GM19397 (cell line): ENCODE data around the gene MBP.
A peak's percentile ranks its signal among the peaks of the same experiment; 100 is the strongest.
"Not testable (repeated sequence)": the region's sequence is repeated elsewhere in the genome, so short reads cannot be mapped to it uniquely, and the experiment has no call there.

Experiments used
- ATAC-seq: cut with Tn5 transposase; IDR thresholded peaks from one replicate; pipeline ENCODE4 v1.9.1; 2021; ENCODE audit warnings: mild to moderate bottlenecking, moderate library complexity; ENCODE audit not compliant: unreplicated experiment

The MBP gene

GRCh38 chr18:76994086-76994654 lies 138.4 kb downstream of the MBP start:
- ATAC-seq = no peak

DNA sequence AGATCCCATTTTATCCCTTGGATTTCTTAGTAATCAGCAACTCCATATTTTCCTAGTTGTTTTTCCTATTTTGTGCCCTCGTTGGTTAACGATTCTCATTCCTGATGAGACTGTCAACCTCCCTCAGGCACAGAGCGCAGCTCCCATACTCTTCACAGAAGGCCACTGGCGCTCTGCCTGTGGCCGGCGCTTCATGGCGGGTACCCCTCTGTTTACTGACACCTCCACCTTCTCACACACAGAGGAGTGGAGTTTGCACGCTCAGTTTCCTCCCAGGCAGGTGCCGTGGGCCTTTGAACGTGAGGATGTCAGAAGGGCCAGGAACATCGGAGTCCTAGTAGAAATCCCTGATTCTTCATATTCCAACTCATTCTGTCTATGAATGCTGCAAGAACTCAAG lies 139.0 kb downstream of the MBP start:
- no peak for ATAC-seq

DNA sequence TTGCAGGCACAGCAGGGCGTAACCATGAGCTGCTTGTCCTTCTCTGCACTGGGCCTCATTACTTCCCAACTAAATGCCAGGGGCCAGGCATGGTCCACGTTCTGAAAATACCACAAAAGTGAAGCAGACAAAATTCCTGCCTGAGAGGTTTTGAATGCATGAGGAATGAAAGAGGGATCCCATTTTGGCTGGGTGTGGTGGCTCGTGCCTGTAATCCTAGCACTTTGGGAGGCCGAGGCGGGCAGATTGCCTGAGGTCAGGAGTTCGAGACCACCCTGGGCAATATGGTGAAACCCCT lies 139.5 kb downstream of the MBP start:
- ATAC-seq = no peak

DNA sequence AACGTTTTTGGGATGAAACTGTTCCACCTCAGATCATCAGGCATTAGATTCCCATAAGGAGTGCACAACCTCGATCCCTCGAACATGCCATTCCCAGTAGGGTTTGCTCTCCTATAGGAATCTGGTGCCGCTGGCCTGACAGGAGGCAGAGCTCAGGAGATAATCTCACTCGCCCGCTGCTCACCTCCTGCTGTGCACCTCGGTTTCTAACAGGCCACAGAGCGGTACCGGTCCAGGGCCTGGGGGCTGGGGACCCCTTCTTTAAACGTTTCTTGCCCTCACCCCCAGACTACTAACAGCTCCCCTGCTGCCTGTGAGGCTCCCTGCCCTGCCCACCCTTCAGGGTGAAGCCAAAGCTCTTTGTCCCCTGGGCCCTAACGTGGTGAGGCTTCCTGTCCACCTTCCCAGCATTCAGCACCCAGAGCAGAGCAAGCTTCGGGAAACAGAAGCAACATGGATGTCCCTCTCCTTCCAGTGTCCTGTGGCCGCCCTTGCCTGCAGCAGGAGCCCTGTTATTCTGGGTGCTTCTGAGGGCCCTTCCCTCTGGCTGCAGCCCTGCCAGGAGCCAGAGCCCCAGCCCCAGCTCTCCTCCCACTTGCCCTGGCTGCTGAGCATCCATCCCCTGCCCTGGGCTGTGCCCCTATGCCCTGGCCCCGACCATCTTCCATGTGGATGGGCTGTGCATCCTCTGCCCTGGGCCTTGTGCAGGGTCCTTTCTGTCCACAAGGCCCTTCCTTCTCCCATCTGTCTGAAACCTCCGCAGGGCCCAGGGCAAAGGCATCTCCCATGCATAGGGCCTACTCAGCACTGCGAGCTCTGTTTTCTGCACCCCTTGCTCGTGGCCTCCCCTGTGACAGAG lies 140.1 kb downstream of the MBP start:
- ATAC-seq = no peak

DNA sequence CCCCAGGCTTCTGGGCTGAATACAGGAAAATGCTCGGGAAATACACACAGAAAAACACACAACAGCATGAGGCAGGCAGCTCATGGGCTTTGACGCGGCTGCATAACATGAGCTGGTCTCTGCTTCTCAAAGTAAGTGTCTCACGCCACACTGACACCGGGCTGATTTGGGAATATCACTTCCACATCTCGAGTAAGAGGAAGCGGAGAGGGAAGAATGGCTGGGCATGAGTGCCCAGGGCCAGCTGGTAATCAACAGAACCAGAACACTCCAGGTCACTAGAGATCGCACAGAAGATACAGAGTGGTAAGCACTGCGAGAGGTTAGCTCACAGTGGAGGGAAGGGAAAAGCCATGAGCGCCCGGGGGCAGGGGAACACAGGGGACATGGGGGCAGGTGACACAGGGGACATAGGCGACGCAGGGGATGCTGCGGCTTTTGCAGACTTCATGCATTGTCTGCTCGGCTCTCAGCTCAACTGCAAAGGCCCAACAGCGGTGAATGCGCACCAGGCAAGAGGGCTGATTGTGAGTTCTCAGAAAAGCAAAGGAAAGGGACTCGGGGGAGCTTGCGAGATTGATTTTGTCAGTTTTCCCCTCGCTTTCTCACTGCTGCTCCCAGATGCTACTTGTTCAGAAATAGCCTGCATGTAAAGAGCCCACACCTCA lies 141.4 kb downstream of the MBP start:
- ATAC-seq = no peak

DNA sequence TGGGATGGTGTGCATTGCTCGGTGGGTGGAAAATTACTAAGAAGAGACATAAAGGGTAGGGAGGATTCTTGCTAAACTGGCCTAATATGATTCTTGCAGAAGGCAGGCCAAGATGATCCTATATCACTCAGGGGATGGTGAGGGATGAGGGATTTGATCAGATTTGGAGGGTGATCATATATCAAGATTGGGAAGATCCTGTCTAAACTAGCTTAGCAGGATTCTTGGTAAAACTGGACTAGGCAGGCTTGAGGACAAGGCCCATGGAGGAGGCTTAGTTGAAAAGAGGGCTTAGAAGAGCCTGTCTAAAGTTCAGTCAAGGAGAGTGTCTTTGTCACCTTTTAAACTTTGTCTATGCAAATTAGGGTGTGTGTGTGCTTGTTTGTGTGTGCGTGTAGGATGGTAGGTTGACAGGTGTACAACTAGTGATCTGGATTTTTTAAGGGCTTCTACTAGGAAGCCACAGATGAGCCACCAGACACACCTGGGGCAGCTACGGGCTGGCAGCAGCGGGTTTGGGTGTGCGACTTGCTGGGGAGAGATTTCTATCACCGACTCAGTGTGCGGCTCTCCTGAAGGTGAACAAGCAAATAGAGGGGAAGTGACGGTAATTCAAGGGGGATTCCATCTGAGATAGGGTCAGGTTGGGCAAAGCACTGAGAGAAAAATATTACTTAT lies 142.1 kb downstream of the MBP start:
- not testable (repeated sequence) for ATAC-seq

GRCh38 chr18:76989647-76990190 lies 142.9 kb downstream of the MBP start:
- no peak for ATAC-seq

- ATAC-seq = no peak
Measured at GRCh38 chr18:76988827-76989646, 143.5 kb downstream of the MBP start.

DNA sequence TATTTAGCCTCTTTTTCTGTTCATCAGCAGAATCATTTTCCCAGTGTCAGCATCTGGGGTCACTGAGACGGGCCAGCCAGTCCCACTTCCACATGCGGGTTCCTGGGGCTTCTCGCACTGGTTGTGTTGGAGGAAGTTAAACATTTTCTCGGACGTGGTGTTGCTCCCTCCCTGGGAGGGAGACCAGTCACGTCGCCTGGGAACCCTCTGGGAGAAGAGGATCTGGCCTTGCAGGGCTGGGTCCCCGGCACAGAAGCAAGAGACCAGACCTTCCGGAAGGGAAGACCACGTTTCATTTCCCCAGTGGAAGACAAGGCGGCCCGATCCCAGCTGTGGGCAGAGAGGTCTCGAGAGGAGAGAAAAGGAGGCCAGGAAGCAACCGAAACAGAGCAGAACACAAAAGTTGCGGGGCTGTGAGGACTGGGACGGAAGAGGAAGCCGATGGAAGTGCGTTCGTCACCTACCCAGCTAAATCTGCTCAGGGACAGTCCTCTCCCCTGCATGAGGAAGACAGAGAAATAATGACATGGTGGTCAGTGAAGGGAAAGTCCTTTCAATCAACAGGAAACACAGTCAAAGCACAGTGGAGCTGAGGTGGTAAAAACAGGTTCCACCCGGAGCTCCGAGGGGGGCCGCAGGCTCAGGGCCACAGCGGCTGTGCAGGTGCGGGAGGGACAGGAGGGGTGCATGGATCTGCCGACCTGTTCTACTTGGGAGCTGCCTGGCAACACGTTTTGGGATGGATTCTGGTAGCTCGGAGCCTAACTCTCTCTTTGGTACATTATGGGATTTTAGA lies 144.4 kb downstream of the MBP start:
- ATAC-seq = no peak

DNA sequence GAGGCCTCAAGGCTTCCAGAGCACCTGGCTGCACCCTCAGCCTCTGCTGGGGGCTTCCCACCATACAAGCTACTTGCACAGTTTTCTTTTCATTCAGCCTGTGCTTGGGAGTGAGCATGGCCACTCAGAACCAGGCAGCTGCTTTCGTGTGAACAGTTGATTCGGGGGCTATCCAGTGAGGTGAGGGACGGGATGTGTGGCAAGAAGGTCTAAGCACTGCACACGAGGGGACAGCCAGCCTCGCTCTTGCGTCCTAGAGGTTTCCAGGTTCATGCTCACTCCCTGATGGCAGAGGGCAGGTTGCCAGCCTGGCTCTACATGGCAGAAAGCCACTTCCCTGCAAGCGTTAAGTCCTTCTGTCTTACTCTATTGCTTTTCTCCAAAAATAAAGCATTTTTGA lies 146.2 kb downstream of the MBP start:
- no peak for ATAC-seq

- ATAC-seq = no peak
Measured at GRCh38 chr18:76985951-76986236, 146.7 kb downstream of the MBP start.

- no peak for ATAC-seq
Measured at GRCh38 chr18:76985156-76985950, 147.2 kb downstream of the MBP start.

DNA sequence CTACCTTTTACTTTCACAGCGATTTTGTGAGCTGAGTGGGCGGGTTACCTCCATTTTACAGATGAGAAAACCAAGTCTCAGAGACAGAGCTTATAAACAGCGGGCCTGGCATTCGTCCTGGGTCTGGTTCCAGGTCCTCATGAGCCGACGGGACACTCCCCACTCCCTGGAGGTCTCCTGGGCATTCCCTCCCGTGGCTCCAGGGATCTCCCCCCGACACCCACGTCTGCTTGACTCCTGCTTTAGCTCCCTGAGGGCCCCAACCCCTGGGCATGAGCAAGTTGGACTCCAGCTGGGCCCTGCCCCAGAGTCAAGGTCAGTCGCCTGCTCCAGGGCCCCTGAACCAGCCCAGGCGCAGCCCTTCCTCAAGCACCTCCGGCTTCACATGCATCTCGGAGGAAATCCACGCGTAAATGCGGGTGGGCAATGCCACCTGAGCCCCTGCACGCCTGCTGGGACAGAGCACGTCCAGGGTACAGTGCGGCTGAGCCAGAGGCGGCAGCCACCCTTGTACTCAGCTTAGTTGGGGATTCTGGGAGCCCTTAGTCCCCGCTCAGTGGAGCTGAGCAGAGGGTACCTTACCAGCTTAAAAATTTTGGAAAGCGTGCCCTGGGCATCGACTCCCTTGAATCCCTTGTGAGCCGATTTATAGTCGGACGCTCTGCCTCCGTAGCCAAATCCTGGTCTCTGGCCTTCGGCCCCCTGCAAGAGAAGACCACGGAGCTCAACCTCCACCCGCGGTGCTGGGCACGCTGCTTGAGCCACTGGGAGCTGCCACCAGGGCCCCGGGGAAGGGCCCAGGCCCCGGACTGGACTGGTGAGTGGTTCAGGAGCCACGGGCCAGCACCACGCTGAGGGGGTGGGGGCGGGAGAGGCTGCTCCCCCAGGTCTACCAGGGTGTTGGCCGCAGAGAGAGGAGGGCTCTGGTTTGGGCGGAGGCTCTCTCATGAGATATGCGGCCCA lies 148.1 kb downstream of the MBP start:
- ATAC-seq = no peak

- no peak for ATAC-seq
Measured at GRCh38 chr18:76983613-76984051, 149.0 kb downstream of the MBP start.

GRCh38 chr18:76982841-76983583 lies 149.6 kb downstream of the MBP start:
- peak; percentile 62 for ATAC-seq

GRCh38 chr18:76982038-76982437 lies 150.5 kb downstream of the MBP start:
- ATAC-seq = no peak

GRCh38 chr18:76981396-76981968 lies 151.1 kb downstream of the MBP start:
- ATAC-seq = peak; percentile 60
